ENCODE data around the gene MTURN. TPM values are rescaled to one million over a fixed set of nuclear protein-coding genes. Genes with fewer than 3 reads are reported as not detected.

Gene MTURN
- 20.5 to 24.5 TPM (median 24.2 TPM) in 3 replicates for total RNA-seq

DNA sequence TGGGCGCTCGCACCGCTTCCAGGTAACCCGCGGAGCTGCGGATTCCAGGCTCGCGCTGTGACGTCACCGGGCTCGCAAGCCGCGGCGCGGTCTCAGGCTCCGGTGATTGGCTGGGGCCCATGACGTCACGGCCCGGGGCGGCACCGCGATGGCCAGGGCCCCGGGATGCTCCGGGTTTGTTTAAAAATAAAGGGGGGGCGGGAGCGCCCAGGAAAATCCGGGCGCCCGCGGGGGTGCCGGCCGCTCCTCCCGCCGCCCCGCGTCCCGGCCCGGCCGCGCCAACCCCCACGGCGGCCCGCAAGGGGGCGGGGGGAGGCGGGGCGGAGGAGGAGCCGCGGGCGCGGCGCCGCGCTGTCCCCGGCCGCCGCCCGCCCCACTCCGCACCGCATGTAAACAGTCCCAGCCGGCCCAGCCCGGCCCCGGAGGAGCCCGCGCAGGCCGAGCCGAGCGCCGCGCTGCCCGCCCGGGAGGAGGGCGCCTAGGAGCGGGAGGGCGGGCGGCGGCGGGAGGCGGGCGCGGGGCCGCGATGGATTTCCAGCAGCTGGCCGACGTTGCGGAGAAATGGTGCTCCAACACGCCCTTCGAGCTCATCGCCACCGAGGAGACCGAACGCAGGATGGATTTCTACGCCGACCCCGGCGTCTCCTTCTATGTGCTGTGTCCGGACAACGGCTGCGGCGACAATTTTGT, at the start of gene MTURN:
MTURN (plus strand) TSS at position 376 of the 690 bp plus-strand sequence; CDS start at position 527, 151 bp downstream.
- H3K27ac Mint-ChIP-seq: peak within 1 kb of the TSS; percentile 90
- no peaks in the 10 kb centered on the region for H3K9me3 Mint-ChIP-seq
- TF ChIP-seq, protein P1, sequence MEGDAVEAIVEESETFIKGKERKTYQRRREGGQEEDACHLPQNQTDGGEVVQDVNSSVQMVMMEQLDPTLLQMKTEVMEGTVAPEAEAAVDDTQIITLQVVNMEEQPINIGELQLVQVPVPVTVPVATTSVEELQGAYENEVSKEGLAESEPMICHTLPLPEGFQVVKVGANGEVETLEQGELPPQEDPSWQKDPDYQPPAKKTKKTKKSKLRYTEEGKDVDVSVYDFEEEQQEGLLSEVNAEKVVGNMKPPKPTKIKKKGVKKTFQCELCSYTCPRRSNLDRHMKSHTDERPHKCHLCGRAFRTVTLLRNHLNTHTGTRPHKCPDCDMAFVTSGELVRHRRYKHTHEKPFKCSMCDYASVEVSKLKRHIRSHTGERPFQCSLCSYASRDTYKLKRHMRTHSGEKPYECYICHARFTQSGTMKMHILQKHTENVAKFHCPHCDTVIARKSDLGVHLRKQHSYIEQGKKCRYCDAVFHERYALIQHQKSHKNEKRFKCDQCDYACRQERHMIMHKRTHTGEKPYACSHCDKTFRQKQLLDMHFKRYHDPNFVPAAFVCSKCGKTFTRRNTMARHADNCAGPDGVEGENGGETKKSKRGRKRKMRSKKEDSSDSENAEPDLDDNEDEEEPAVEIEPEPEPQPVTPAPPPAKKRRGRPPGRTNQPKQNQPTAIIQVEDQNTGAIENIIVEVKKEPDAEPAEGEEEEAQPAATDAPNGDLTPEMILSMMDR (IDR thresholded peaks at IDR 0.05; ENCODE audit: unreplicated experiment): no peak
- peaks cover 6% of the 10 kb centered on the region for H3K27me3 Mint-ChIP-seq (ENCODE audit: low read depth)
- peak; percentile 88 to 93 for DNase-seq (ENCODE audit: low spot score in 2 of 2, unreplicated experiment in 2 of 2)
- H3K36me3 Mint-ChIP-seq: no peaks in the 10 kb centered on the region
- H3K4me3 Mint-ChIP-seq: peak within 1 kb of the TSS; percentile 91
- H3K4me1 Mint-ChIP-seq: peaks cover 12% of the 10 kb centered on the region

DNA sequence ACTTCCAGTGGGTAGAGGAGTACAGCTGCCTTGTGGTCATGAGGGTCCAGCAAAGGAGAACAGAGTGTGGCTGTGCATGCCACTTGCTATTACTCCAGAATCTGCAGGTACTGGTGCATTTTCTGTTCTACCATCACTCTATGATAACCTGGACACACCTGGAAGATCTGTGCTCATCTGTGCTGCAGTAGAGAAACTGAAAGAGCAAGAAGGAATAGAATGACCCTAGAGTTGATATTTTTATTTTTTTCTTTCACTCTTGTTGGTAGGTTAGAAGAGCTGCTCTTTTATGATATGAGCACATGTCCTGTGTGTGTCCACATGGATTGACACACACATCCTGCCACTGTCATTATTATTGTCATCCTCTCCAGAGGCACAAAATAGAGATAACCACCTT, 48.3 kb upstream of the MTURN start:
- H3K27ac Mint-ChIP-seq: no peak overlapping the region
- H3K4me3 Mint-ChIP-seq: no peak overlapping the region
- H3K27me3 Mint-ChIP-seq (ENCODE audit: low read depth): no peaks in the 10 kb centered on the region
- H3K4me1 Mint-ChIP-seq: no peaks in the 10 kb centered on the region
- no peak for DNase-seq (ENCODE audit: low spot score in 2 of 2, unreplicated experiment in 2 of 2)
- TF ChIP-seq, protein P1 (IDR thresholded peaks at IDR 0.05; ENCODE audit: unreplicated experiment): no peak
- H3K9me3 Mint-ChIP-seq: no peaks in the 10 kb centered on the region
- peaks cover 8% of the 10 kb centered on the region for H3K36me3 Mint-ChIP-seq

DNA sequence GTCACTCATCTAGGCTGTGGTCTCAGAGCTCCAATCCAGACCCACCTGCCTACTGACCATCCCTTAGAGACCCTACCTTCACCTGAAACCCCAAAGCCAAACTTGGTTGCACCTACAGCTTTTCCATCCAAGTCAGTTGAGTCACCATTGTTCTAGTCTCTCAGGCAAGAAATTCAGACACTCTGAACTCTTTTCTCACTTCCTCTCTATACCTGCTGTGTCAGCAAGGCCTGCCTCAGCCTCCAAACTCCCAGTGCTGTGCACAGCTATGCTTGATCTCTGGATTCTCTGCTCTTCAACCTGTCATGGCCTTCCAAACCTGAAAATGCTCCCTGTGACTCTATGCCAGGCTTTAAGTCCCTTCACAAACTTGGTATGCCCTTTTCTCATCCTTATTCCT, 47.4 kb upstream of the MTURN start:
- Mint-ChIP-seq H3K36me3 (peaks cover 9% of the 10 kb centered on the region), H3K4me1 (no peaks in the 10 kb centered on the region), H3K9me3 (no peaks in the 10 kb centered on the region), H3K4me3 (no peak overlapping the region), H3K27me3 (ENCODE audit: low read depth) (no peaks in the 10 kb centered on the region), H3K27ac (no peak overlapping the region)
- DNase-seq (ENCODE audit: low spot score in 2 of 2, unreplicated experiment in 2 of 2): no peak
- TF ChIP-seq, protein P1 (IDR thresholded peaks at IDR 0.05; ENCODE audit: unreplicated experiment): no peak

DNA sequence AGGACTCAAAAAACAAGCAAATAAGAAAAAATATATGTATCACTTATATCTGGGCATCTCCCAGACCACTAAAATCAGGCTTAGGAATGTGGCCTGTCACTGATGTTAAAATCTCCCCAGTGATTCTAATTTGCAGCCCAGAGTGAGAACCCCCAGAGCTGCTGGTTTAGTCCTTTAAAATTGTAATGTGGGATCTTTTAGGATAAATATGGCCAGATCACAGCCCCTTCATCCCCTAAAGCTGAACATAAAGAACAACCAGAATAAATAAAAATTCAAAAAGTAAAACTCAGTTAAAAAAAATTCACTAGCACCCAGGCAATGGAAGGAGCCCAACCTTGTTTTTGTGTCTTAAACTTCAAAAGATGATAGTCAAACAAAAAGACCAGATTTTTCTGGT, 46.4 kb upstream of the MTURN start:
- Mint-ChIP-seq H3K9me3 (no peaks in the 10 kb centered on the region), H3K27me3 (ENCODE audit: low read depth) (no peaks in the 10 kb centered on the region), H3K4me1 (no peaks in the 10 kb centered on the region), H3K36me3 (peaks cover 9% of the 10 kb centered on the region), H3K27ac (no peak overlapping the region), H3K4me3 (no peak overlapping the region)
- DNase-seq (ENCODE audit: low spot score in 2 of 2, unreplicated experiment in 2 of 2): no peak
- TF ChIP-seq, protein P1 (IDR thresholded peaks at IDR 0.05; ENCODE audit: unreplicated experiment): no peak

DNA sequence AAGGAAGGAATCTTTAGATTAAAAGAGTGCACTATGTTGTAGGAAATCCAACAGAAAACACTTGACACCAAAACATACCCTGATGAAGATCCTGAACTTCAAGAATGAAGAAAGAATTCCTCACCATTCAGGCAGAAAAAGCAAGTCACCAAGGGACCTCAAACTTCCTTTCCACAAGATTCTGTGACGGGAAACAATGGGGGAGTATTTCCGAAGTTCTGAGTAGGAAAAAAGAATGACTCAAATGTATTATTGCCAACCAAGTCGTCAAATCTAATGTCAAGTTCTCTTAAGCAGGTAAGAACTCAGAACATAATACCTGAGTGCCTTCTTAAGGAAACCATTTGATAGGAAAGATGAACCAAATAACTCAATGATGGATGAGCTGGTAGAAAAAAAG, 44.7 kb upstream of the MTURN start:
- H3K4me3 Mint-ChIP-seq: no peak overlapping the region
- TF ChIP-seq, protein P1 (IDR thresholded peaks at IDR 0.05; ENCODE audit: unreplicated experiment): no peak
- no peak overlapping the region for H3K27ac Mint-ChIP-seq
- peaks cover 15% of the 10 kb centered on the region for H3K36me3 Mint-ChIP-seq
- H3K9me3 Mint-ChIP-seq: peaks cover 3% of the 10 kb centered on the region
- no peak for DNase-seq (ENCODE audit: low spot score in 2 of 2, unreplicated experiment in 2 of 2)
- H3K27me3 Mint-ChIP-seq (ENCODE audit: low read depth): no peaks in the 10 kb centered on the region
- no peaks in the 10 kb centered on the region for H3K4me1 Mint-ChIP-seq

All from mesothelial cell of epicardium (in vitro differentiated cells).